HepG2 (cell line): ENCODE results near the gene TUBG1. TPM values are rescaled to one million over a fixed set of nuclear protein-coding genes. Genes with fewer than 3 reads are reported as not detected.
A peak's percentile ranks its signal among the peaks of the same experiment; 100 is the strongest.

Experiments
- BATF2 ChIP-seq: sonication (generic); formaldehyde crosslinking; IDR thresholded peaks from 2 replicates; pipeline ENCODE4 v1.8.0; 2022; ENCODE audit warnings: mild to moderate bottlenecking, missing genetic modification reagents, moderate library complexity
- HNF1B ChIP-seq: sonication (generic); formaldehyde crosslinking; IDR thresholded peaks from 2 replicates; pipeline ENCODE4 v1.5.1; 2020; ENCODE audit warnings: mild to moderate bottlenecking, moderate library complexity, missing genetic modification reagents
- MAFK ChIP-seq, 2 experiments: IDR thresholded peaks in 1 of 2; conservative IDR thresholded peaks in 1 of 2; 2 replicates each; pipeline ENCODE4 v1.6.1; 2011; ENCODE audit warnings: improper control_type of control experiment in 2 of 2, low read length in 2 of 2
- MEF2D ChIP-seq: sonication (generic); formaldehyde crosslinking; IDR thresholded peaks from 2 replicates; pipeline ENCODE4 v1.5.1; 2020; ENCODE audit warnings: mild to moderate bottlenecking, missing genetic modification reagents
- MYNN ChIP-seq: sonication (generic); formaldehyde crosslinking; IDR thresholded peaks from 2 replicates; pipeline ENCODE4 v1.4.0; 2020; ENCODE audit warnings: mild to moderate bottlenecking, low read depth, missing genetic modification reagents
- NCOA5 ChIP-seq: sonication (generic); formaldehyde crosslinking; IDR thresholded peaks from 2 replicates; pipeline ENCODE4 v1.4.0; 2020; ENCODE audit warnings: missing genetic modification reagents
- RELA ChIP-seq: sonication (generic); formaldehyde crosslinking; IDR thresholded peaks from 2 replicates; pipeline ENCODE4 v1.4.0; 2020; ENCODE audit warnings: missing genetic modification reagents
- REST ChIP-seq, 2 experiments: IDR thresholded peaks; 2 replicates each; pipeline ENCODE4 v1.6.1; 2011 to 2012; ENCODE audit warnings: low read length in 2 of 2, borderline replicate concordance in 1 of 2, low read depth in 1 of 2, mild to moderate bottlenecking in 1 of 2, moderate library complexity in 1 of 2
- SNRNP70 ChIP-seq: fragments of 200-400 bp; formaldehyde crosslinking; IDR thresholded peaks from 2 replicates; pipeline ENCODE4 v1.6.1; 2017; ENCODE audit warnings: mild to moderate bottlenecking, low read depth, low read length, moderate library complexity
- SRF ChIP-seq: IDR thresholded peaks from 2 replicates; pipeline ENCODE4 v1.6.1; 2011; ENCODE audit warnings: mild to moderate bottlenecking, low read depth, low read length, moderate library complexity
- ZBTB1 ChIP-seq: sonication (generic); formaldehyde crosslinking; IDR thresholded peaks from 2 replicates; pipeline ENCODE4 v1.4.0; 2020; ENCODE audit warnings: missing genetic modification reagents, borderline replicate concordance
- ZBTB40 ChIP-seq, 2 experiments: fragments of 450-650 bp in 1 of 2; sonication (generic) in 1 of 2; formaldehyde crosslinking in 1 of 2; IDR thresholded peaks; 2 replicates each; pipeline versions ENCODE4 v1.6.1 to v1.8.0; 2016 to 2022; ENCODE audit warnings: antibody characterized with exemption in 1 of 2, mild to moderate bottlenecking in 1 of 2, missing genetic modification reagents in 1 of 2
- ZNF264 ChIP-seq: sonication (generic); formaldehyde crosslinking; IDR thresholded peaks from 2 replicates; pipeline ENCODE4 v1.4.0; 2020; ENCODE audit warnings: missing genetic modification reagents
- polyA plus RNA-seq, 8 experiments: library from polyadenylated mRNA; depleted of rRNA in 3 of 8; stranded (reverse) in 7 of 8; unstranded in 1 of 8; fragments of >200 nt; fragmentation: Illumina TruSeq in 4 of 8; extraction: Trizol in 4 of 8; gene quantifications; 2 replicates each; pipeline versions ENCODE4 v1.2.1 to v1.2.3, GENCODE V29; 2011 to 2016; ENCODE audit warnings: low read depth in 4 of 8, missing spikeins in 1 of 8, mixed read lengths in 1 of 8; ENCODE audit not compliant: insufficient read depth in 1 of 8
- total RNA-seq, 5 experiments: library from RNA; depleted of rRNA; stranded (reverse); fragments of >200 nt; fragmentation: Illumina TruSeq; extraction: Trizol; gene quantifications; 2 replicates each; pipeline ENCODE4 v1.2.3, GENCODE V29; 2016; ENCODE audit warnings: low read depth in 1 of 5

TUBG1 gene
- total and polyA plus RNA-seq, 2 of the 13 experiments (the other 11 are each of a cell fraction or from before 2014, with no cell fraction given) = 74.1 to 137 TPM

- TF ChIP-seq ZBTB40 (IDR thresholded peaks at IDR 0.05) (no peak), ZBTB40 (CRISPR knock-in tag; IDR thresholded peaks at IDR 0.05) (peak; percentile 76; the same call in 1 of the 2 replicates), SRF (peak; percentile 43; the same call in 1 of the 2 replicates), REST (IDR thresholded peaks at IDR 0.05; ENCODE audit: borderline replicate concordance in 1 of 2, low read depth in 1 of 2, low read length in 2 of 2) (peak in 1 of 2 experiments; percentile 72; a peak in 2 of 4 replicates), ZNF264 (CRISPR knock-in tag) (peak; percentile 93), MYNN (CRISPR knock-in tag) (no peak), RELA (0 out of 2 replicates have a peak, but pooled peaks have one; percentile 82), MAFK (conservative IDR thresholded peaks at IDR 0.05 in 1 of 2, IDR thresholded peaks at IDR 0.05 in 1 of 2; ENCODE audit: low read length in 2 of 2) (0 out of 4 replicates have a peak, but pooled peaks of 1 of the 2 experiments have one; percentile 4), MEF2D (CRISPR knock-in tag) (peak; percentile 35; the same call in 1 of the 2 replicates), SNRNP70 (no peak), ZBTB1 (CRISPR knock-in tag) (no peak), BATF2 (peak; percentile 58; the same call in 1 of the 2 replicates), NCOA5 (no peak), HNF1B (peak; percentile 90)
These were observed 47.5 kb upstream of the TUBG1 start, which contains the start of gene COASY (continued) for GRCh38 chr17:42561897-42562387.
